Astrocyte of the spinal cord (primary cell): ENCODE results near the gene PLXNA2.

ENCODE experiments used
- DNase-seq: peaks from one replicate; pipeline ENCODE4 v3.0.0; 2011; ENCODE audit warnings: low read depth, low spot score
- H3K4me3 ChIP-seq: 2 replicates; pipeline ENCODE4 v1.5.1; 2011; ENCODE audit warnings: low read depth, mild to moderate bottlenecking, low read length, moderate library complexity
- in situ Hi-C: cut with HindIII; loops from 2 replicates; pipeline ENCODE4 v1.10.0; 2017; ENCODE audit warnings: low sequenced_read_pairs
- TF ChIP-seq, protein P1 (sequence below): IDR thresholded peaks from 2 replicates; pipeline ENCODE4 v1.5.1; 2012; ENCODE audit warnings: low read depth, mild to moderate bottlenecking, low read length, inconsistent platforms

The PLXNA2 gene

DNA sequence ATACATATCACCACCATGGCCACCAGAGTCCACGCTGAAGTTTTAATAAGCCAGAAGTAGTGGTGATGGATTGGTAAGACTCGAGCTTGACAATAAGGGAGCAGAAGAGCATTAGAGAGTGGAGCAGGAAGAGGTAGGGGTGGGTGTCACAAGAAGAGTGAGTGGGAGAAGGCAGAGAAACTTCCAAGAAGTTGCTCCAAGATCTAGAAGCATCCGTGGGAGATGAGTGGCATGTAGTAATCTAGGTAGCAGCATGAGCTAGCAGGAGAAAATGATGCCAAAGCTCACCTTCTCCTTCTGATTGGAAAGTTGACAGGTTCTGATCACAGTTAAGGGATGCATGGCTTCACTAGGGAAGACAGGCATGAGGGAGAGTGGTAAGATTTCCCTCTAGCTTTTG, 49.2 kb downstream of the PLXNA2 start:
- DNase-seq, result no peak
- in situ Hi-C loops, result no loop called here
- TF ChIP-seq, protein P1, sequence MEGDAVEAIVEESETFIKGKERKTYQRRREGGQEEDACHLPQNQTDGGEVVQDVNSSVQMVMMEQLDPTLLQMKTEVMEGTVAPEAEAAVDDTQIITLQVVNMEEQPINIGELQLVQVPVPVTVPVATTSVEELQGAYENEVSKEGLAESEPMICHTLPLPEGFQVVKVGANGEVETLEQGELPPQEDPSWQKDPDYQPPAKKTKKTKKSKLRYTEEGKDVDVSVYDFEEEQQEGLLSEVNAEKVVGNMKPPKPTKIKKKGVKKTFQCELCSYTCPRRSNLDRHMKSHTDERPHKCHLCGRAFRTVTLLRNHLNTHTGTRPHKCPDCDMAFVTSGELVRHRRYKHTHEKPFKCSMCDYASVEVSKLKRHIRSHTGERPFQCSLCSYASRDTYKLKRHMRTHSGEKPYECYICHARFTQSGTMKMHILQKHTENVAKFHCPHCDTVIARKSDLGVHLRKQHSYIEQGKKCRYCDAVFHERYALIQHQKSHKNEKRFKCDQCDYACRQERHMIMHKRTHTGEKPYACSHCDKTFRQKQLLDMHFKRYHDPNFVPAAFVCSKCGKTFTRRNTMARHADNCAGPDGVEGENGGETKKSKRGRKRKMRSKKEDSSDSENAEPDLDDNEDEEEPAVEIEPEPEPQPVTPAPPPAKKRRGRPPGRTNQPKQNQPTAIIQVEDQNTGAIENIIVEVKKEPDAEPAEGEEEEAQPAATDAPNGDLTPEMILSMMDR, result no peak
- H3K4me3 ChIP-seq, result no peak overlapping the region

DNA sequence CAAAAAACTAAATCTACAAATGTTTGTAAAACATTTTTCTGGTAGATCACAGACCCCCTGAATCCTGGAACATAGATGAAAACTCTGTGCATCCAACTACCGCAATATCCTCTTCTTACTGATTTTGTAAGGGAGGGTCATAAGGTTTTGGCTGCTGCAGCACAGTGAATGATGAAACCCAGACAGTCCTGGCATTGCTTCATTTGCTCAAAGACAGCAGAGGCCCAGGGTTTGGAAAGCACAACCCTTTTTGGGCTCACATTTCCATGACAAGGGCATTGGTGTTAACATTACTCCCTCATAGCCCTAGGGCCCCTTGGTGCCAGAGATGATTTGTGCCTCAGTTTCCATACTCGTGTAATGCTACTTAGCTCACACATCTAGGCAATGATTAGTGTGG, 51.2 kb downstream of the PLXNA2 start:
- in situ Hi-C loops, result no loop called here
- H3K4me3 ChIP-seq, result no peak overlapping the region
- TF ChIP-seq, protein P1, result no peak
- DNase-seq, result no peak

DNA sequence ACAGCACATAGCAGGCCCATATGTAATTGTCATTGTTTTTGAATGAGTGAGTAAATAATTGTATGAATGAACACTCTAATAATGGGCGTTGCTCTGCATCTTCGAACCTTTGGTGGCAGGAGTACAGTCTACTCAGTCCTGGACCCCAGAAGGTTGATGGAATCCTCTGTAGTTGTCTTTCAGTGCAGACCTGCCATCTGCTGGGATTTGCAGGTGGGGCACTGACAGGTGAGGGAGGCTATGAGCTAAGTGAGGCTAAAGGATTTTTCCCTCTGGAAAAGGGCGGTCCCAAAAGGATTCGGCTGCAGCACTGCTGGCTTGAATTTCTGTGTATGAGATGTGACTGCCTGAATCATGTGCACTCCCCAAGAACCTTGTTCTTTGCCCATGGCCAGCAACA, 53.4 kb downstream of the PLXNA2 start:
- in situ Hi-C loops, result no loop called here
- no peak overlapping the region for H3K4me3 ChIP-seq
- TF ChIP-seq, protein P1, result no peak
- no peak for DNase-seq

DNA sequence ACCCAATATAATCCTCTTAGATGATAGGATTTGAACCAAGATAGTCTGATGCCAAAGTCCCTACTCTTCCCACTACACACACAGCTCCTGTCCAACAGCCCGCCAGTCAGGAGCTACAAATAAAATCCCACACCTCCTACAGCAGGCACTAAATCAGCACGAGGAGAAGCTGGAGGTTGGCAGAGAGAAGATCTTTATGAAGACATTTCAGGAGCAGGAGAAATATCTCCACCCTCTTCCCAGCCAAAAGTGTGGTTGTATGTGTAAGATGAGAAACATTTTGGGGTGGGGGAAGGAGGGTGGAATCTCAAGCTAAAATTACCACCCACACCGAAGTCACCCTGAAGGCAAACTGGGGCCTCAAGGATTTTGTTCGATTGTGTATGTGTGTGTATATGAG, 54.5 kb downstream of the PLXNA2 start:
- in situ Hi-C loops, result no loop called here
- no peak for DNase-seq
- no peak overlapping the region for H3K4me3 ChIP-seq
- TF ChIP-seq, protein P1, result no peak

DNA sequence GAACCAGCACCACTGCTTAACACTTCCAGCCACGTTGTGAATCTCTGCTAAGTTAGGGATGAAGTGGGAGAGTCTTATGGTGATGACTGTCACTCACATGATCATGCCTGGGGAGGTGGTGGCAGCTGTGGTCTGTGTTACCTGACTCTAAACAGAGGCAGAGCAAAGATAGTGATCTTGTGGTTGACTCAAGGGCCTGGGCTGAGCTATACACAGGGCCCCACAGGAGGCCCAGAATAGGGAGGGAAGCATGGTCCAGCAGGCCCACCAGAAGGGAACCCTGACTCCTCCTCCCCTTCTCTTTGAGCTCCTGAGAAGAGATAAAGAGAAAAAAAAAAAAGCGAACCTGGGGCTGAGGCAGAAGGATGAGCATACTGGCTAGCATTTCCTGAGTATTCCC, 55.0 kb downstream of the PLXNA2 start:
- no peak for DNase-seq

DNA sequence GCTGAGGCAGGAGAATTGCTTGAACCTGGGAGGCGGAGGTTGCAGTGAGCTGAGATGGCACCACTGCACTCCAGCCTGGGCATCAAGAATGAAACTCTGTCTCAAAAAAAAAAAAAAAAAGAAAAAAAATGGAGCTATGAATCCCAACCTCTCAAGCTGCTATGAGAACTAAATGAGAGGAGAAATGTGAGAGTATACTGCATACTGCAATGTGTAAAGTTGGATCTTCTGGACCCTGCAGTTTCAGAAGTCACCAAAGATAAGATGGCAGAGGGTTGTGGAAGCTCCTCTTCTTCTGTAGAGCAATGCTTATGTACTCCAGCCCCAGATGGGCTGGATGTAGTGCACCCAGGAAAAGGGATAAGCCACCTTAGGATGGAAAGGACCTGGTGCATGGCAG, 55.6 kb downstream of the PLXNA2 start:
- no peak overlapping the region for H3K4me3 ChIP-seq
- no peak for DNase-seq
- in situ Hi-C loops, result no loop called here
- TF ChIP-seq, protein P1, result no peak

More for the DNA sequence above, 55.0 kb downstream of the PLXNA2 start:
- TF ChIP-seq, protein P1, result no peak
- no peak overlapping the region for H3K4me3 ChIP-seq
- in situ Hi-C loops, result no loop called here

DNA sequence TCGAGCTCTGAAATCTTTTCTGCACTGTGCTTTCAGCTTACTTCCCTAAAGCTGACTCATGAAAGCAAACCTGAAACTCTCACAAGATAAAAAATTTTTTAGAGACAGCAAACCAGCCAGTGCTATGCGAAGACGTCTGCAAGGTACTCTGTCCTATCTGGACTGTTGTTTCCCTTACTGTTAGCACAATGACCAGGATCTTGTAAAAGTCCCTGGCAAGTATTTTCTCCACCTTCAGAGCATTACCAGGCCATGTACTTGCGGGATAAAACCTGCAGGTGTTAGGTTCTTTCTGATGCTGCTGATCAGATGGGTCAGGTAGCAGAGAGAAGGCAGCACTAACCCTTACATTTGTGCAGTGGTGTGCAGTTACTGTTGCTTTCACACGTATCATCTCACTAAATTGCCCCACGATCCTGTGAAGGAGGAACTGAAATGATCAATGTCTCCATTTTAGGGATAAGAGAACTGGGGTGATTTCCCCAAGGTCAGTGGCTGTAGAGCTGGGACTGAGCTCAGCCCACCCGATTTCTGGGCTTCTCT, 56.6 kb downstream of the PLXNA2 start:
- DNase-seq, result no peak
- TF ChIP-seq, protein P1, result no peak
- in situ Hi-C loops, result no loop called here
- H3K4me3 ChIP-seq, result no peak overlapping the region
